Dedifferentiated amniotic fluid mesenchymal stem cell (primary cell): ENCODE data around the gene SLC44A2.
"Not testable (repeated sequence)": the region's sequence is repeated elsewhere in the genome, so short reads cannot be mapped to it uniquely, and the experiment has no call there.

ENCODE experiments used
- DNase-seq: peaks from one replicate; pipeline ENCODE4 v3.0.0-alpha.2; 2016; ENCODE audit errors: extremely low spot score

Gene SLC44A2

GRCh38 chr19:10651851-10652250 lies 26.5 kb downstream of the SLC44A2 start:
- no peak for DNase-seq

DNA sequence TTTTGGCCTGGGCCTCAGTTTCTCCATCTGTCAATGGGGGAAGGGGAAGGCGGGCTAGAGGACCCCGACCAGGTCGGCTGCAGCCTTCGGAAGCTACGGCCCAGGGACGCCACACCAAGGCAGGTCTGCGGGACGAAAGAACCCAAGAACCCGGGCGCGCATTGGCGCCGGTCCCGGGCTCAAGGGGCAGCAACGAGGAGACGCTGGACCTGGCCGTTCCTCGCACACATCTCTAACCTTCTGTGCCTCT lies 28.1 kb downstream of the SLC44A2 start:
- no peak for DNase-seq

GRCh38 chr19:10653732-10654609 lies 28.6 kb downstream of the SLC44A2 start, which contains the start of gene ILF3:
Gene ILF3 (plus strand): TSS chr19:10654346. CDS start chr19:10670606, 16,260 bp downstream.
- peak; percentile 100 for DNase-seq

DNA sequence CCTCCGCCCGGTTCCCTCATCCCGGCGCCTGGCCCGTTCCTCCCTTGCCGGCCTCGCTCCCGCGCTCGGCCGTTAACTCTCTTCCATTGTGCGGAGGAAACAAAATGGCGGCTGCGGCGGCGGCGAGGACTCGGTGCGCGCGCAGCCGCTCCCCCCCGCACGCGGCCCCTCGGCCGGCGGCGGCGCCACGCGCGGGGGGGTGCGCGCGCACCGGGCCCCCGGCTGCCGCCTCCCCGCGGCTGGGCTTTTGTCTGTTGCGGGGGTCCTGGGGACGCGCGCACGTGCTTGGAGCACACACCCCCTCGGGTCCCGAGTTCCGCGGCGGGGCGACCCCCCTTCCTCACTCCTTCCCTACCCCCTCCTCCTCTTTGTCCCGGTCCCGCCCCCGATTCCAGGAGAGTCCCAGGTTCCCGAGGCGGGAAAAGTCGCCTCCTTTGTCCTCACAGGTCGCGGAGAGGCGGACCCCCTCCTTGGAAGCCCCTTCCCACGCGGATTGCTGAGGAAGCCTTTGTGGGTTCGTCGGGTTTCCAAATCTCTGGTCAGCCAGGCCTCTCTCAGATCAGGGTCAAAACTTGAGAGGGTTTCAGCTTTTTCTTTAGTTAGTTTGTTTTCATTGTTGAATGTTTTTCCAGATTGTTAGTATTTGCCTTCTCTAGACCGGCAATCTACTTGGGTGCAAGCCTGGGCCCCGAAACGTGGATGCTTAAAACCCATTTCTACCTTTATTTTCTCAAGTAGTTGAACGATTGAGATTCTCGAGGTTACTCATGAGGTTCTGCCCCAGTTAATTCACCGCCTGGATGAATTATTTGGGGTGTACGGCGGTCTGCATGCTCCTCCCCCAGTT lies 29.5 kb downstream of the SLC44A2 start:
- DNase-seq, result no peak

DNA sequence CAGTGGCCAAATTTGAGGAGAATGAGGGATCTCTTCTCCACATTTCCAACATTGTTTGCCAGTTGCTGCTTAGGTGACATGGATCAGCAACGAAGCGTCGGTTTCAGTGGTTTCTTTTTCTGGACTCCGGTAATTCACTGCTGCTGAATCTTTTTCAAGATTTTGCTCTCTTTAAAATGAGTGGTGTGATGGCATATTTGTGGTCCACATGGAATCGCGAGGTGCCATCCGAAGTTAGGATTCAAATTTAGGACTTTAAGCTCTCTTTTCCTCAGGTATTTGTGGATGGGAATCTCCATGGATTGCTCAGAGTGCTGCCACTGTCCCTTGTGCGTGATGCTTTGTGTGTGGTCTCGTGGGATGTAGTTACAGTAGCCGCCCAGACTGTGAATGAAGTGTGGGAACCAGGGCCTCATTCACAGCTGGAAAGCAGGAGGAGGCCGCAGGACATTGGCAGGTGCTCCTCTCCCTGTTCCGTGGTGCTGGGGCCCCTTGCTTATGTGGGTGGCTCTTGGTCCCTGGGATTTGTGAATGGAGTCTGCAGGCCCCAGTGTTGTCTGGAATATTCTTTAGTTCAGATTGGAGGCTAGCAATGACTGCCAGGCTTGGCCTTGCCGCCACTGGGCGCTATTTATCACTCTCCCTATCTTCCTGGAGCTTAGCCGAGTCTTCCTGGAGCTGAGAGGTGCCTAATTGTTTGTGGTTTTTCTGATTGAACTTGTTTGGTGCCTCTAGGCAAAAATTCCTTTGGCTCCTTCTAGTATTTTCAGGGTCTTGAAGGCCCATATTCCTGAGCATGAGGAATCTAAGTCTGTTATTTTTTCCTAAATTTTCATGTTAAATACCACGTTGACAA lies 30.3 kb downstream of the SLC44A2 start:
- DNase-seq, result peak; percentile 15

- DNase-seq, result no peak
Observed at GRCh38 chr19:10660346-10660745, 35.0 kb downstream of the SLC44A2 start.

DNA sequence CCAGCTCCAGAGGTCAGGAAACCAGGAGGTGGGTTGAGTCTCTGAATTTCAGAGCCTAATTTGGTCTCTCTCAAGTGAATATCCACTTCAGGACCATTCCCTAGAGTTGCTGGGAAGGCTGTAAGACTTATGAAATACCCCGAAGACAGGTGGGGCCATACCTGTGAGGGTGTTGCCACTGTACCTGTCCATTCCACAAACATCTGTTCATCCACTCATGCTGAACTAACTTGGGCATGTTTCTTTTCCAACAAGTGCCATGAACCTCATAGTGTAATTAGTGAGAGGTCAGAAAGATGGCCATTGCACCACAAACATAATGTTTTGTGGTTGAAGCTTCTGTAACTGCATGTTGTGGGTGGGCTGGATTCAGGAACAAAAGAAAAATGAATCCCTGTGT lies 36.6 kb downstream of the SLC44A2 start:
- no peak for DNase-seq

DNA sequence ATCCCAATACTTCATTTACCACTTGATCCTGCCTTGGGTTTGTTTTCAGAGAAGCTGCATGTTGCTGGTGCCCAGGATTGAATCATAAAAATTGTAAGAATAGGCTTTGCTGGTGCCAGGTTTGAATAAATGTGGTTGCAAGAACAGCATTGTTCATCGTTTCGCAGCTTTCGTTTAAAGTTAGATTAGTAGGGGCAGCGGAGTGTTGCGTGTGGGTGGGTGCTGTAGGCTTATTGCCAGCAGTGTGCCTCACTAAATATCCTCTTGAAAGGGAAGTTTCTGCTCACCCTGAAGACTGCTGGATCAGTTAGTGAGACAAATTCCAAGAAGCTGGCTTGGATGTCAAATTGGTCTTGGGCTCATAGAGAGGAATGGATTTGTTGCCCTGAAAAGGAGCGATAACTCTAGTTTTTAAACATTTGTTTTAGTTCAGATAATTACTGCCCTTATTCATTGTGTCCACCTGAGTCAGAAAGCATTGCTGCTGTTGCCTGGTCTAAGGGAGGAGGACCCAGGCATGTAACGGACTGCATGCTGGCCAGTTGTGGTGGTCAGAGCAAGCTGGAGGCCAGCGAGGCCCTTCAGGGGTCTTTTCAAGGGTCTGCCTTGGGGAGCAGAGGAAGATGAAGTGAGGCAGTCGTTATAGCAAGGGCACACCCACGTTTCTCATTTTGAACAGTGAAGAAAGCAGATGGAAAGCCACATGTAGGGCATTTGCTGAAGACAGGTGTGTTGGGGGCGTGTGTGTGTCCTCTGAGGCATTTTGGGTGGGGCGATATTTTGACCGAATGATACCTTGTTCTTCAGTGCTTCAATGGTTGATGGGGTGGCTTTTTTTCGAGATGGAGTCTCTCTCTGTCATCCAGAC lies 37.3 kb downstream of the SLC44A2 start:
- no peak for DNase-seq

DNA sequence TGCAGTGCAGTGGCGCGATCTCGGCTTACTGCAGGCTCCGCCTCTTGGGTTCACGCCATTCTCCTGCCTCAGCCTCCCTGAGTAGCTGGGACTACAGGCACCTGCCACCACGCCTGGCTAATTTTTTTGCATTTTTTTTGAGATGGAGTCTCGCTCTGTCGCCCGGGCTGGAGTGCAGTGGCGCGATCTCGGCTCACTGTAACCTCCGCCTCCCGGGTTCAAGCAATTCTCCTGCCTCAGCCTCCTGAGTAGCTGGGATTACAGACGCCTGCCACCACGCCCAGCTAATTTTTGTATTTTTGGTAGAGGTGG lies 37.9 kb downstream of the SLC44A2 start:
- not testable (repeated sequence) for DNase-seq

GRCh38 chr19:10667867-10668266 lies 42.5 kb downstream of the SLC44A2 start:
- DNase-seq, result no peak

DNA sequence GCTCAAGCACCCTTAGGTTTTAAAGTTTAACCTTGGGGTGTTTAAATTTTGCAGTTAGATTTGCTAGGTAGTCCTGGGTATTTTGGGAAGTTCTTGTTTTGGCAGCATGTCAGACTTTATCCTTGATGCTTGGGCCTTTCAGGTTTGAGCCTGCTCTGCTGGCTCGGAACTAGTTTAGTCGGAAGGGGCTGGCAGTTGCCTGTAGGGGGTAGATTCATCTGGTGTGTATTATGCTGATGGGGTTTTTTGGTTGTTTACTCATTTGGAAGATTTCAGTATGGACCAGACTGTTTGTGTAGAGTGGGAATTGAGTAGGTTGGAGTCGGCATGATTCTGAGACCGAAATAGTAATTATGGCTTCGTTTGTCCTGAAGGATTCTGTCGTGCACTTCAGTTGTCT lies 43.9 kb downstream of the SLC44A2 start:
- DNase-seq, result no peak

GRCh38 chr19:10670182-10670581 lies 44.8 kb downstream of the SLC44A2 start:
- no peak for DNase-seq

DNA sequence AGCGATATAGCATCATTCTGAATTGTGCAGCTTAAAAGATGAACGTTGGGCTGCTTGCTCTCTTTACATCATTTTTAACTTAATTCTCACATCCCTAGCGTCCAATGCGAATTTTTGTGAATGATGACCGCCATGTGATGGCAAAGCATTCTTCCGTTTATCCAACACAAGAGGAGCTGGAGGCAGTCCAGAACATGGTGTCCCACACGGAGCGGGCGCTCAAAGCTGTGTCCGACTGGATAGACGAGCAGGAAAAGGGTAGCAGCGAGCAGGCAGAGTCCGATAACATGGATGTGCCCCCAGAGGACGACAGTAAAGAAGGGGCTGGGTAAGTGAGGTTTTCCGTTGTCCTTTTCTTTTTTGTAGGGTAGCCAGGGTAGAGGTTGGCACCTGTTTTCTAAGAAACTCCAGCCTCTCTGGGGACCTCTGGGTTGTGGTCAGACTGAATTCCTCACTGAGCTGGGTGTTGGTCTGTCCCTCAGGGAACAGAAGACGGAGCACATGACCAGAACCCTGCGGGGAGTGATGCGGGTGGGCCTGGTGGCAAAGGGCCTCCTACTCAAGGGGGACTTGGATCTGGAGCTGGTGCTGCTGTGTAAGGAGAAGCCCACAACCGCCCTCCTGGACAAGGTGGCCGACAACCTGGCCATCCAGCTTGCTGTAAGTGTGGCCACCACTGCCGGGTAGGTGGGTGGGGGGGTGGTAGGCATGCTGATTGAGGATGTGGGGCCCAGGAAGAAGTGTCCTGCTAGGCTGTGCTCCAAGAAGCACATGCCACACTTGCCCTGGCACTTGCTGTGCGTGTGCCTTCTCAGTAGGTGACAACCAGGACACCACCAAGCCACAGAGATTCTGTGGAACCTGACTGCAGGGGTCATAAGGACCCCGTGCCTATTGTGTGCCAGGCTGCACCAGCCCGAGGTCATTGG lies 45.8 kb downstream of the SLC44A2 start:
- DNase-seq, result no peak

GRCh38 chr19:10671922-10672321 lies 46.6 kb downstream of the SLC44A2 start:
- not testable (repeated sequence) for DNase-seq

GRCh38 chr19:10675214-10675613 lies 49.9 kb downstream of the SLC44A2 start:
- DNase-seq, result not testable (repeated sequence)

- DNase-seq, result no peak
Observed at GRCh38 chr19:10677751-10678150, 52.4 kb downstream of the SLC44A2 start.

DNA sequence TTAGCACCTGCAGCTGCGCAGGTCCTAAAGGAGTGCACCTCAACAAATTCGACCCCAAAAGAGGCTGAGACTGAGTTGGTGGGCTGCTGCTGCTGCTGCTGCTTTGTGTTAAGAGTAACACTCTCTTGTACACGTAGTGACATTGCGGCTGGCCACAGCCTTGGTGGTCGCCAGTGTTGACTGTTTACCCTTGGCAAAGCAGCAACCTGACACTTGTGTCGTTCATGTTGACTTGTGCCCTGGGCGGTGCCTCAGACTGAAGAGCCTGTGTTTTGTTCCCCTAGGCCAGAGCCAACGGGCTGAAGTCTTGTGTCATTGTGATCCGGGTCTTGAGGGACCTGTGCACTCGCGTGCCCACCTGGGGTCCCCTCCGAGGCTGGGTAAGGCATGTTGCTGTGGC lies 53.5 kb downstream of the SLC44A2 start:
- DNase-seq, result no peak

DNA sequence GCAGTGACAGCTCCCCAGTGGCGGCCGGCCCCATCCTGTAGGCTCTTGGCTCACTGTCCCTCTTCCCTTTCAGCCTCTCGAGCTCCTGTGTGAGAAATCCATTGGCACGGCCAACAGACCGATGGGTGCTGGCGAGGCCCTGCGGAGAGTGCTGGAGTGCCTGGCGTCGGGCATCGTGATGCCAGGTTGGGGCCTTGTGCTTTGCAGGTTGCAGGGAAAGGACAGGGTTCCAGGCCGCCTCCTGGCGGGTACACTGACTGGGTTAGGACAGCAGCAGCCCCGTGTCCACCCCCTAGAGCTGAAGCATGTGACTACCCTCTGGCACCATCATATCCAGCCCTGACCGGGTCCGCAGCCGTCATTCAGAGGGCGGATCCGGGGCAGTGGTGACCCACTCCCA lies 54.4 kb downstream of the SLC44A2 start:
- no peak for DNase-seq

- DNase-seq, result no peak
Observed at GRCh38 chr19:10680545-10681135, 55.3 kb downstream of the SLC44A2 start.

DNA sequence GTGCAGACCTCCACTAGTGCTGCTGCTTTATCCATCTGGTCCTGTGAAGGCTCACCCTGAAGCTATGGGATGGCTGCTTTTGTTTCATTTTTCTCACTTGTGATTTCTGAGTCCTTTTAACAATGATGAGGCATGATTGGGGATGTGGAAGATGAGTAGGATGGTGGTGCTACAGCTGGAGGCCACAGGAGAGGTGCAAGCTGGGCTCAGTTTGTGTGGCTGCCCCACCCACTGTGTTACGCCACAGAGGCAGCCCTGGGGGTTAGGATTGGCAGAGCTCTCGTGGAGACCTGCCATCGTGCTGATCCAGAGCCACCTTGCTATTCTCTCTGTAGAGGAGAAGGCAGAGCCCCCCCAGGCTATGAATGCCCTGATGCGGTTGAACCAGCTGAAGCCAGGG lies 56.3 kb downstream of the SLC44A2 start:
- DNase-seq, result no peak
